ENCODE data around the gene VPS13D. TPM values are rescaled to one million over a fixed set of nuclear protein-coding genes. Genes with fewer than 3 reads are reported as not detected.
A peak's percentile ranks its signal among the peaks of the same experiment; 100 is the strongest.

VPS13D gene
- total RNA-seq, 2 donors from 2014 or later: 54.3 to 56.0 TPM

DNA sequence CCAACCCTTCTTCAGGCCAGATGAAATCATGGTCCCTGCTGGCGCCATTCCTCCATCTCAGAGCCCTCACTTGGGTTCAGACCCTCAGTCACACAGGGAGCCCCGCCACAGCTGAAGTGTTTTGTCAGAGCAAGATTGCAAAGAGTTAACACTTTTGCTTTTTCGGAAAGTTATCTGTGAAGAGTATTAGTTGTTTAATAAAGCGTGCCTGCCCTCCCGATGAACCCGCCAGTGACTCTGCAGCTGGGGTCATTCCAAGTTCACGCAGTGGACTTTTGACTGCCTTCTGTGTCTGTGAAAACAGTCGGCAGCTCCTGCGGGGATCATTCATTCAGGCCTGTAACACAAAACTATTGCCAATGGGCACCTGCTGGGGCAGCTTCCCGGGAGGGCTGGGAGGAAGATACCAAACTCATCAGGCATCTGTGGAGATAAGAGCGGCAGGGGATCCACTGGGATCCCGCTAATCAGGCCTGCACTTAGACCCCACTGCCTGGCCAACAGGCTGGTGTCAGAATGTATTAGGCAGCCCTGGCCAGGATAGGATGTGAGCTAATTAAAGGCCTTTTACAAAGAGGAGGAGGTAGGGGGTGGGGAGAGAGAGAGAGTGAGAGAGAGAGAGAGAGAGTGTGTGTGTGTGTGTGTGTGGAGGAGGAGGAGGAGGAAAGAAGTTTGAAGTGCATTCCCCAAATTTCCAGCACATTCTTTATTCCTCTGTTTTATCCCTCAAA is 203.7 kb downstream of the VPS13D start:
- Histone ChIP-seq H3K36me3 (no peaks in the 10 kb centered on the region), H3K4me1 (peaks cover 7% of the 10 kb centered on the region), H3K27me3 (no peaks in the 10 kb centered on the region), H3K9ac (ENCODE audit: low read depth in 2 of 2, low read length in 2 of 2) (no peak overlapping the region), H3K4me3 (no peak overlapping the region), H3K27ac (no peak overlapping the region), H3K9me3 (no peaks in the 10 kb centered on the region)
- intact Hi-C loops (cut with DNase I): no loop called here
- peak; percentile 52 for DNase-seq
- TF ChIP-seq, protein P1, sequence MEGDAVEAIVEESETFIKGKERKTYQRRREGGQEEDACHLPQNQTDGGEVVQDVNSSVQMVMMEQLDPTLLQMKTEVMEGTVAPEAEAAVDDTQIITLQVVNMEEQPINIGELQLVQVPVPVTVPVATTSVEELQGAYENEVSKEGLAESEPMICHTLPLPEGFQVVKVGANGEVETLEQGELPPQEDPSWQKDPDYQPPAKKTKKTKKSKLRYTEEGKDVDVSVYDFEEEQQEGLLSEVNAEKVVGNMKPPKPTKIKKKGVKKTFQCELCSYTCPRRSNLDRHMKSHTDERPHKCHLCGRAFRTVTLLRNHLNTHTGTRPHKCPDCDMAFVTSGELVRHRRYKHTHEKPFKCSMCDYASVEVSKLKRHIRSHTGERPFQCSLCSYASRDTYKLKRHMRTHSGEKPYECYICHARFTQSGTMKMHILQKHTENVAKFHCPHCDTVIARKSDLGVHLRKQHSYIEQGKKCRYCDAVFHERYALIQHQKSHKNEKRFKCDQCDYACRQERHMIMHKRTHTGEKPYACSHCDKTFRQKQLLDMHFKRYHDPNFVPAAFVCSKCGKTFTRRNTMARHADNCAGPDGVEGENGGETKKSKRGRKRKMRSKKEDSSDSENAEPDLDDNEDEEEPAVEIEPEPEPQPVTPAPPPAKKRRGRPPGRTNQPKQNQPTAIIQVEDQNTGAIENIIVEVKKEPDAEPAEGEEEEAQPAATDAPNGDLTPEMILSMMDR (IDR thresholded peaks at IDR 0.05): no peak

GRCh38 chr1:12434174-12434573 is 204.3 kb downstream of the VPS13D start:
- Histone ChIP-seq H3K27me3 (no peaks in the 10 kb centered on the region), H3K9ac (ENCODE audit: low read depth in 2 of 2, low read length in 2 of 2) (no peak overlapping the region), H3K4me3 (no peak overlapping the region), H3K27ac (no peak overlapping the region), H3K4me1 (peaks cover 7% of the 10 kb centered on the region), H3K36me3 (no peaks in the 10 kb centered on the region), H3K9me3 (no peaks in the 10 kb centered on the region)
- TF ChIP-seq, protein P1 (IDR thresholded peaks at IDR 0.05): no peak
- intact Hi-C loops (cut with DNase I): no loop called here
- DNase-seq: no peak

DNA sequence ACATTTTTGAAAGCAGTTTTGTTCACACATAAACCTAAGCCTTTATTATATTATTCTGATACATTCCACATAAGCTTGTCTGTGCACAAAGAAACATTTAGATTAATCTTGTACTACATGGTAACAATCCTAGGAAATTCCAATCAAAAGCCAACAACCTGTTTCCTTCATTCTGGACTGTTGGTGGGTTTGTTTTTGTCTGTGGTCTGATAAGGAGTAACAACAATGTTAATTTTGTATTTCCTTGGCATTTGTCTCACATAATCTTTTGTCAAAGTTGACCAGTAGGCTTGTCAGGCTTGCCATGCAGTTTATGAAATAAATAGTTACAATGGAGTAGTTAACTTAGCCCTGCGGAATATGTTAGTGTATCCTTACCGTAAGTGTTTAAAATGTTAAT is 204.9 kb downstream of the VPS13D start:
- TF ChIP-seq, protein P1 (IDR thresholded peaks at IDR 0.05): no peak
- H3K4me1 ChIP-seq: peaks cover 7% of the 10 kb centered on the region
- H3K27me3 ChIP-seq: no peaks in the 10 kb centered on the region
- intact Hi-C loops (cut with DNase I): no loop called here
- no peak overlapping the region for H3K4me3 ChIP-seq
- no peak overlapping the region for H3K9ac ChIP-seq (ENCODE audit: low read depth in 2 of 2, low read length in 2 of 2)
- DNase-seq: no peak
- H3K36me3 ChIP-seq: no peaks in the 10 kb centered on the region
- no peaks in the 10 kb centered on the region for H3K9me3 ChIP-seq
- no peak overlapping the region for H3K27ac ChIP-seq

DNA sequence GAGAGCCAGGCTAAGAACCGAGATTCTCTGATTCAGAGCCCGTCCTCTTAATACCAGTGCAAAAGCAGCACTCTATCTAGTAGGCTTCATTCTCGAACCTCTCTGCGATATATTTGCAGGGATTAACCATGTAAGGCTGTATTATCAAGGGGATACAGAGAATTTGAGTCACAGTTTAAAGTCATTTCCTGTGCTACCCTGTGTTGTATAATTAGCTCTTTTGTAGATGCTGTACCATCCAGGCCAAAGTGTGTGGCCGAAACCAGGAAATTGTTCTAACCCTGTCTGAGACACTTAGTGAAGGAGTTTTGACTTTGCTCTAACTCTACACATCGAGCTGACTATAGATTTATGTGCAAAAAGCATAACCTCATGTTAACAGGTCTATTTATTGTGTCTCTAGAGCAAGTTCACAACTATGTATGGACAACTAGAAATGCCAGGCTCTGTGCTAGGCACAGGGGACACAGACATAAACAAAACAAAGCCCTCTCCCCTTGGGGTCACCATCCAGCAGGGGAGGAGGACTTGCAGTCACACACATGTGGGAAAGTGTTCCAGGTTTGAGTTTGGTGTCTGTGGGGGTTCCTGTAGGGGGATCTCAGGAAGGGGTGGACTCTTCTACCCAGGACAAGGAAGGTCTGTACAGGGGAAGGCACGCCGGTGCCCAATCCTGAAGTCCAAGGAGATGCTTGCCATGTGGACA is 206.0 kb downstream of the VPS13D start:
- DNase-seq: no peak
- Histone ChIP-seq H3K36me3 (no peaks in the 10 kb centered on the region), H3K4me1 (peaks cover 7% of the 10 kb centered on the region), H3K9me3 (no peaks in the 10 kb centered on the region), H3K27me3 (no peaks in the 10 kb centered on the region), H3K4me3 (no peak overlapping the region), H3K9ac (ENCODE audit: low read depth in 2 of 2, low read length in 2 of 2) (no peak overlapping the region), H3K27ac (no peak overlapping the region)
- intact Hi-C loops (cut with DNase I): no loop called here
- TF ChIP-seq, protein P1 (IDR thresholded peaks at IDR 0.05): no peak

DNA sequence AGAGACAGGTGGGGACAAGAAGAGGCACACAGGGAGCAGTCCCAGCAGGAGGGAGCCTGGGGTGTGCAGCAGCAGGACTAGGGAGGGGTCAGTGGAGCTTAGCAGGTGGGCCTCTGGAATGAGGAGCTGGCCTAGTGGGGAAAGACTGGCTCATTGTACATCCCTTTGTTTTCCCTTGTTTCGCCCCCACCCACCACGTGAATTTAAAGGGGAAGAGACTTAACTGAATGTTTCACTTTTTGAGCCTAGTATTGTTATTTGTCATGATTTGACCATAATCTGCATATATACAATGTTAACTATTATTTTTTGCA is 206.5 kb downstream of the VPS13D start:
- TF ChIP-seq, protein P1 (IDR thresholded peaks at IDR 0.05): no peak
- no peaks in the 10 kb centered on the region for H3K36me3 ChIP-seq
- no peak overlapping the region for H3K27ac ChIP-seq
- H3K9ac ChIP-seq (ENCODE audit: low read depth in 2 of 2, low read length in 2 of 2): no peak overlapping the region
- no peaks in the 10 kb centered on the region for H3K9me3 ChIP-seq
- H3K4me1 ChIP-seq: peaks cover 7% of the 10 kb centered on the region
- intact Hi-C loops (cut with DNase I): no loop called here
- H3K4me3 ChIP-seq: no peak overlapping the region
- DNase-seq: no peak
- no peaks in the 10 kb centered on the region for H3K27me3 ChIP-seq

Measured in colonic mucosa (tissue), 4 donors.